Stimulated activated effector memory CD8-positive, alpha-beta T cell treated with anti-CD3 and anti-CD28 coated beads, Interleukin-12 subunit alpha, Interleukin-12 subunit beta, amount 100 ng/mL, for 72 hours (primary cell): ENCODE results near the gene GFER.
"Not testable (repeated sequence)": the region's sequence is repeated elsewhere in the genome, so short reads cannot be mapped to it uniquely, and the experiment has no call there.

ENCODE experiments used
- ATAC-seq: fragments of 150-1000 bp; cut with Tn5 transposase; 2 replicates; pipeline ENCODE4 v1.10.0; 2021
- DNase-seq, 2 donors: peaks; one replicate each; pipeline ENCODE4 v3.0.0; 2021 to 2022; ENCODE audit warnings: low spot score in 2 of 2
- H3K27ac Mint-ChIP-seq: one replicate; pipeline ENCODE4 v1.8.0; 2022; ENCODE audit warnings: mild to moderate bottlenecking, mixed read lengths
- H3K36me3 Mint-ChIP-seq: one replicate; pipeline ENCODE4 v1.8.0; 2022; ENCODE audit warnings: mild to moderate bottlenecking, mixed read lengths
- H3K4me1 Mint-ChIP-seq: one replicate; pipeline ENCODE4 v1.8.0; 2022; ENCODE audit warnings: mixed read lengths
- H3K4me3 Mint-ChIP-seq: one replicate; pipeline ENCODE4 v1.8.0; 2022; ENCODE audit warnings: mild to moderate bottlenecking, mixed read lengths
- H3K9me3 Mint-ChIP-seq: one replicate; pipeline ENCODE4 v1.8.0; 2022; ENCODE audit warnings: mixed read lengths

Gene GFER

GRCh38 chr16:1983544-1984346 is at the start of gene GFER:
Gene GFER (plus strand): TSS chr16:1984193. CDS start chr16:1984219, 26 bp downstream.
- H3K4me3 Mint-ChIP-seq: peak within 1 kb of the TSS; percentile 74
- peaks cover 41% of the 10 kb centered on the region for H3K4me1 Mint-ChIP-seq
- peak; percentile 88 for ATAC-seq
- DNase-seq: peak; percentile 80 to 92
- no peaks in the 10 kb centered on the region for H3K9me3 Mint-ChIP-seq
- peaks cover 24% of the 10 kb centered on the region for H3K36me3 Mint-ChIP-seq
- H3K27ac Mint-ChIP-seq: no peak within 1 kb of the TSS

GRCh38 chr16:1936945-1937479 is 47.0 kb upstream of the GFER start:
- no peak overlapping the region for H3K4me3 Mint-ChIP-seq
- H3K4me1 Mint-ChIP-seq: peaks cover 8% of the 10 kb centered on the region
- H3K27ac Mint-ChIP-seq: no peak overlapping the region
- DNase-seq (no peak), ATAC-seq (no peak)
- peaks cover 45% of the 10 kb centered on the region for H3K36me3 Mint-ChIP-seq
- no peaks in the 10 kb centered on the region for H3K9me3 Mint-ChIP-seq

- H3K9me3 Mint-ChIP-seq: no peaks in the 10 kb centered on the region
- H3K27ac Mint-ChIP-seq: no peak overlapping the region
- H3K4me1 Mint-ChIP-seq: peaks cover 12% of the 10 kb centered on the region
- no peak for ATAC-seq
- no peak for DNase-seq
- H3K36me3 Mint-ChIP-seq: peaks cover 45% of the 10 kb centered on the region
- no peak overlapping the region for H3K4me3 Mint-ChIP-seq
Measured at GRCh38 chr16:1938316-1938715, 45.7 kb upstream of the GFER start.

GRCh38 chr16:1938910-1939309 is 45.1 kb upstream of the GFER start:
- Mint-ChIP-seq H3K4me1 (peaks cover 12% of the 10 kb centered on the region), H3K27ac (no peak overlapping the region), H3K9me3 (no peaks in the 10 kb centered on the region), H3K36me3 (peaks cover 45% of the 10 kb centered on the region), H3K4me3 (no peak overlapping the region)
- DNase-seq: no peak
- no peak for ATAC-seq

- H3K4me1 Mint-ChIP-seq: peaks cover 21% of the 10 kb centered on the region
- not testable (repeated sequence) for DNase-seq, H3K27ac Mint-ChIP-seq, ATAC-seq, H3K4me3 Mint-ChIP-seq, H3K9me3 Mint-ChIP-seq
- H3K36me3 Mint-ChIP-seq: peaks cover 51% of the 10 kb centered on the region
Measured at GRCh38 chr16:1939833-1940232, 44.2 kb upstream of the GFER start.

- Mint-ChIP-seq H3K4me1 (peaks cover 22% of the 10 kb centered on the region), H3K36me3 (peaks cover 51% of the 10 kb centered on the region), H3K4me3 (no peak overlapping the region), H3K9me3 (no peaks in the 10 kb centered on the region), H3K27ac (no peak overlapping the region)
- DNase-seq (no peak), ATAC-seq (no peak)
Measured at GRCh38 chr16:1940273-1941161, 43.5 kb upstream of the GFER start.

GRCh38 chr16:1941162-1942046 is 42.6 kb upstream of the GFER start:
- ATAC-seq (no peak), DNase-seq (no peak)
- H3K4me1 Mint-ChIP-seq: peaks cover 22% of the 10 kb centered on the region
- no peak overlapping the region for H3K27ac Mint-ChIP-seq
- peaks cover 51% of the 10 kb centered on the region for H3K36me3 Mint-ChIP-seq
- no peaks in the 10 kb centered on the region for H3K9me3 Mint-ChIP-seq
- H3K4me3 Mint-ChIP-seq: peak overlapping the region; percentile 89

GRCh38 chr16:1942047-1942809 is 41.8 kb upstream of the GFER start:
- H3K27ac Mint-ChIP-seq: peak overlapping the region; percentile 89
- ATAC-seq (no peak), DNase-seq (peak in 1 of 2 donors; percentile 60)
- peak overlapping the region; percentile 89 for H3K4me3 Mint-ChIP-seq
- peaks cover 47% of the 10 kb centered on the region for H3K36me3 Mint-ChIP-seq
- H3K4me1 Mint-ChIP-seq: peaks cover 22% of the 10 kb centered on the region
- H3K9me3 Mint-ChIP-seq: no peaks in the 10 kb centered on the region

GRCh38 chr16:1942810-1943726 is 40.9 kb upstream of the GFER start, which contains the start of gene MSRB1:
Gene MSRB1 (minus strand): TSS chr16:1943199. CDS start chr16:1943156, 43 bp downstream.
- peak; percentile 93 for ATAC-seq
- Mint-ChIP-seq H3K4me1 (peaks cover 22% of the 10 kb centered on the region), H3K4me3 (peak within 1 kb of the TSS; percentile 89), H3K9me3 (no peaks in the 10 kb centered on the region), H3K36me3 (peaks cover 39% of the 10 kb centered on the region), H3K27ac (peak within 1 kb of the TSS; percentile 89)
- peak; percentile 97 to 100 for DNase-seq

GRCh38 chr16:1944612-1945199 is 39.3 kb upstream of the GFER start:
- DNase-seq: no peak
- H3K4me1 Mint-ChIP-seq: peaks cover 22% of the 10 kb centered on the region
- peaks cover 22% of the 10 kb centered on the region for H3K36me3 Mint-ChIP-seq
- H3K4me3 Mint-ChIP-seq: peak overlapping the region; percentile 89
- no peak for ATAC-seq
- H3K27ac Mint-ChIP-seq: peak overlapping the region; percentile 74
- no peaks in the 10 kb centered on the region for H3K9me3 Mint-ChIP-seq

- Mint-ChIP-seq H3K4me3 (no peak overlapping the region), H3K4me1 (peaks cover 22% of the 10 kb centered on the region), H3K36me3 (peaks cover 12% of the 10 kb centered on the region), H3K27ac (no peak overlapping the region), H3K9me3 (no peaks in the 10 kb centered on the region)
- ATAC-seq (no peak), DNase-seq (no peak)
Measured at GRCh38 chr16:1945559-1946391, 38.2 kb upstream of the GFER start.
